Measurements from ENCODE around the gene RGS6. TPM values are rescaled to one million over a fixed set of nuclear protein-coding genes. Genes with fewer than 3 reads are reported as not detected.

RGS6 gene
- total and polyA plus RNA-seq, 2 of the 4 experiments (the other 2 are of a cell fraction), result not detected

DNA sequence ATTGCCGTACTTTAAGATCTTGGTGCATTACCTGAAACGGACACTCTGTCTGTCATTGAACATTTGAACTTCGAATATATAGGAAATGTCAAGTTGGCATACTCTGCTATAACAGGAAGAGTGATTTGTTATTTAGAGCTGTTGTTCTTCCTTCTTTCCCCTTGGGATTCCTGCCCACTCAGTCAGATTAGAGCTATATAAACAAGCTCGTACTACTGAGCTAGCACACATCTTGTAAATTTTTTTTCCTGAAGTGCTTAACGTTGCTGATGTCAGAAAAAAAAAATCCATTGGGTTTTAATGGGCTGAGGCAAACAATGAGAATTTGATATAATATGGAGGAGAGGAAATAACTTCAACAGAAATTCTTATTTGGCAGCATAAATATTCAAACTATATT is 26.8 kb downstream of the RGS6 start:
- Histone ChIP-seq H4K5ac (ENCODE audit: low read depth, low read length) (no peak overlapping the region), H2AK5ac (ENCODE audit: low read depth, low read length) (no peak overlapping the region), H3K4me3 (ENCODE audit: insufficient read depth, low read depth, low read length) (no peak overlapping the region), H2AK9ac (replicated peaks; ENCODE audit: low read depth, low read length, poor library complexity) (no peak overlapping the region), H3K4ac (ENCODE audit: low read depth, low read length) (no peak overlapping the region), H3K9ac (ENCODE audit: low read depth, low read length) (no peak overlapping the region), H2BK20ac (ENCODE audit: low read depth, low read length) (no peak overlapping the region), H2AFZ (replicated peaks; ENCODE audit: low read length, poor library complexity) (no peak overlapping the region), H4K8ac (ENCODE audit: low read depth in 2 of 2, low read length in 2 of 2) (no peak overlapping the region), H3K79me1 (ENCODE audit: low read depth in 1 of 2, low read length in 2 of 2) (no peaks in the 10 kb centered on the region), H3K18ac (ENCODE audit: low read depth, low read length) (no peak overlapping the region), H2BK120ac (ENCODE audit: low read depth, low read length) (no peak overlapping the region), H4K20me1 (ENCODE audit: insufficient read depth, low read length) (no peaks in the 10 kb centered on the region), H2BK15ac (ENCODE audit: low read depth, low read length) (no peak overlapping the region), H2BK5ac (ENCODE audit: low read depth, low read length, poor library complexity, severe bottlenecking) (no peak overlapping the region), H3K56ac (ENCODE audit: extremely low read depth, insufficient read depth, low read length) (no peak overlapping the region), H3K14ac (replicated peaks; ENCODE audit: low read depth, low read length) (no peak overlapping the region), H3K36me3 (ENCODE audit: control insufficient read depth, insufficient read depth, low read length) (no peaks in the 10 kb centered on the region), H4K91ac (ENCODE audit: insufficient read depth, low read depth, low read length) (no peak overlapping the region), H3K4me1 (ENCODE audit: control insufficient read depth, insufficient read depth, low read length) (no peaks in the 10 kb centered on the region), H3K4me2 (ENCODE audit: low read depth, low read length) (no peak overlapping the region), H3K9me3 (ENCODE audit: control insufficient read depth, insufficient read depth, low read length) (no peaks in the 10 kb centered on the region), H3K27me3 (ENCODE audit: control insufficient read depth, insufficient read depth, low read length) (no peaks in the 10 kb centered on the region), H3K23ac (ENCODE audit: low read depth, low read length) (no peak overlapping the region), H3K27ac (ENCODE audit: insufficient read depth, low read length) (no peak overlapping the region), H3K9me1 (ENCODE audit: insufficient read depth, low read length) (no peaks in the 10 kb centered on the region)
- DNase-seq, result no peak
- in situ Hi-C loops (cut with MboI; ENCODE audit: low sequenced_read_pairs) (no loop called here), intact Hi-C loops (cut with micrococcal nuclease) (no loop called here), dilution Hi-C loops (cut with HindIII; ENCODE audit: low sequenced_read_pairs, unreplicated experiment) (no loop called here)
- TF ChIP-seq CHD1 (IDR thresholded peaks at IDR 0.05; ENCODE audit: low read depth, low read length) (no peak), RAD21 (IDR thresholded peaks at IDR 0.05; ENCODE audit: low read length) (no peak), MAFK (IDR thresholded peaks at IDR 0.05; ENCODE audit: low read depth, low read length) (no peak), MXI1 (IDR thresholded peaks at IDR 0.05; ENCODE audit: borderline replicate concordance, low read depth, low read length) (no peak), SMC3 (IDR thresholded peaks at IDR 0.05; ENCODE audit: low read depth, low read length) (no peak)
- TF ChIP-seq, protein P1, sequence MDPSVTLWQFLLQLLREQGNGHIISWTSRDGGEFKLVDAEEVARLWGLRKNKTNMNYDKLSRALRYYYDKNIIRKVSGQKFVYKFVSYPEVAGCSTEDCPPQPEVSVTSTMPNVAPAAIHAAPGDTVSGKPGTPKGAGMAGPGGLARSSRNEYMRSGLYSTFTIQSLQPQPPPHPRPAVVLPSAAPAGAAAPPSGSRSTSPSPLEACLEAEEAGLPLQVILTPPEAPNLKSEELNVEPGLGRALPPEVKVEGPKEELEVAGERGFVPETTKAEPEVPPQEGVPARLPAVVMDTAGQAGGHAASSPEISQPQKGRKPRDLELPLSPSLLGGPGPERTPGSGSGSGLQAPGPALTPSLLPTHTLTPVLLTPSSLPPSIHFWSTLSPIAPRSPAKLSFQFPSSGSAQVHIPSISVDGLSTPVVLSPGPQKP (IDR thresholded peaks at IDR 0.05; ENCODE audit: borderline replicate concordance, low read depth, low read length), result no peak
- no TSS peak for BruUV-seq (replicated peaks)
- 63% methylated on average over 2 of the region's 5 CpGs; no CpG with 5 or more reads in 1 of the 2 experiments for WGBS, 2 experiments (ENCODE audit: extremely low coverage in 2 of 2, insufficient read length in 1 of 2)
- CTCF ChIA-PET, result no interaction called here
- POLR2A ChIA-PET (ENCODE audit: unreplicated experiment), result no interaction called here
- ATAC-seq (ENCODE audit: low read depth), result no peak
